Right lobe of liver (tissue), 6 donors: ENCODE results near the gene PPP1R1A. TPM values are rescaled to one million over a fixed set of nuclear protein-coding genes. Genes with fewer than 3 reads are reported as not detected.

Source experiments
- ATAC-seq, 4 donors: fragments of 200-7000 bp; cut with Tn5 transposase; one replicate each; pipeline ENCODE4 v1.9.1; 2020; ENCODE audit warnings: mild to moderate bottlenecking in 4 of 4, moderate library complexity in 4 of 4
- DNase-seq, 3 donors: peaks; one replicate each; pipeline ENCODE4 v3.0.0-alpha.2; 2020
- H3K27ac ChIP-seq, 3 donors: fragments of 200-600 bp; one replicate each; pipeline ENCODE4 v1.8.0; 2022
- H3K27me3 ChIP-seq, 2 donors: fragments of 200-600 bp; one replicate each; pipeline ENCODE4 v1.8.0; 2022
- H3K36me3 ChIP-seq, 4 donors: fragments of 200-600 bp; sonication (generic) in 1 of 4; one replicate each; pipeline versions ENCODE4 v1.5.1 to v1.8.0; 2017 to 2022; ENCODE audit warnings: control low read depth in 1 of 4
- H3K4me1 ChIP-seq, 4 donors: fragments of 200-600 bp; sonication (generic) in 1 of 4; one replicate each; pipeline versions ENCODE4 v1.5.1 to v1.8.0; 2017 to 2022; ENCODE audit warnings: control low read depth in 1 of 4
- H3K4me3 ChIP-seq, 3 donors: fragments of 200-600 bp; one replicate each; pipeline ENCODE4 v1.8.0; 2022
- H3K9me3 ChIP-seq, 4 donors: fragments of 200-600 bp; sonication (generic) in 1 of 4; one replicate each; pipeline versions ENCODE4 v1.5.1 to v1.8.0; 2017 to 2022; ENCODE audit warnings: control low read depth in 1 of 4
- POLR2A ChIP-seq: fragments of 450-650 bp; IDR thresholded peaks from one replicate; pipeline ENCODE4 v1.6.1; 2017; ENCODE audit warnings: antibody characterized with exemption, mild to moderate bottlenecking
- WGBS: methylation state at CpG from one replicate; pipeline ENCODE4 v1.1.6; 2018; ENCODE audit warnings: low coverage, low lambda C conversion rate; ENCODE audit not compliant: insufficient coverage; ENCODE audit errors: missing lambda C conversion rate; 5-methylcytosine and 5-hydroxymethylcytosine counted together
- intact Hi-C, 2 donors: fragments of 100-400 bp; cut with DNase I; formaldehyde crosslinking; loops; one replicate each; pipeline versions ENCODE4 v1.11.2 to v1.14.1; 2022
- total RNA-seq, 6 experiments: library from RNA; depleted of rRNA in 2 of 6; stranded (reverse); fragments of >200 nt in 2 of 6; fragmentation: NEBNext Ultra II Directional in 3 of 6; extraction: Animal tissue kit (Norgen Biotek cat#: 25700) in 3 of 6; gene quantifications; one replicate each; pipeline versions ENCODE4 v1.1.0 to v1.2.4, GENCODE V29; 2016 to 2023
- TF ChIP-seq, protein P1 (sequence below), 4 donors: fragments of 200-600 bp in 3 of 4; fragments of 450-650 bp in 1 of 4; IDR thresholded peaks; one replicate each; pipeline versions ENCODE4 v1.5.1 to v1.8.0; 2016 to 2022; ENCODE audit warnings: antibody characterized with exemption in 4 of 4, mild to moderate bottlenecking in 2 of 4
- donor health status: DM: no; HTN: yes; CAD: no.
- donor health status: DM: no; HTN: no; CAD: no.
- donor health status: DM: no; HTN: no; CAD: no.
- donor health status: DM: no; HTN: yes; CAD: no.
- donor health status: DM: no; HTN: yes; CAD: no.

The PPP1R1A gene
- total RNA-seq, 6 experiments from 2014 or later: 15.6 to 153 (median 54.5) TPM

DNA sequence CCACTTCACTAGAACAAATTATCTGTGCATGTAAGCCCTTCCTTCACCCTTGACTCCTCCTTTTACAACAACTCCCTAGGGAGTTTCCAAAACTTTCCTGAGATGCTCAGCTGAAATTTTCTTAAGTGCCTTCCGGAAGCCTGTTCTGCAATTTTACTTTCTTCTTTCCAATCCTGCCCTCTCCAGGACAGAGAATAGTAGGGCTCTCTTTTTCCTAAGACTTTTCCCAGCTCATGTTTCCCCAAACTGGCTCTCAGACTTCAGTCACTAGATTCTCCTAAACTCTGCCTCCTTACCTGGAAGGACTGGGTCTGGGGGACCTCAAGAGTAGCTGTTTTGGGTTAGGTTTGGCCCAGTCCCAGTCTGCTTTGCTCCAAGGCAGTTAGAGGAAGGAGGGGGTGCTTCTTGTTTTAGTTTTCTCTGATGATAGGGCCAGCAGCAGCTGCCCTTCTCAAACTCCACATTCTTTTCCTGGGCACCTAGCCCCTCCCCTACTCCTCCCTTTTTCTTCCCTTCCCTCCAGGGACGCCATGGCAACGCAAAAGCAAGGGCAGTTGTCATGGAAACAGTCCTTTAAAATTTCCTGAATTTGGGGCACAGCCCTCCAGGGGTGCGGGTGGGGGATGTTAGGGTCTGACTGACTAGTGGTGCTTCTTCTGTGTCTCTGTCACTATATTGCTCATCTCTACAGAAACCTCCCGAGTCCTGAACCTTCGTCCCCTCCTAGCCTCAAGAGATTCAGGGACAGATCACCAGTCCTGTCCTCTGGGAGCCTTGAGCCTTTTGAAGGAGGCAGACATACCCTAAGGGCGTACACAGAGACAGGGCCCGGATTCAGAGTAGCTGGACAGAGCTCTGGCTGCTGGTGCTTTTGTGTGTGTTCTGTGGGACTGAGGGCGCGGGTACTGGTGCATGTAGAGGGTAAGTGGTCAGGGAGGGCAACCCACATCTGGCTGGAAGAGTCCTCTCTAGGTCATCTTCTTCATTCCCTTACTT is 17.0 kb downstream of the PPP1R1A start:
- Histone ChIP-seq H3K36me3 (no peaks in the 10 kb centered on the region), H3K9me3 (no peaks in the 10 kb centered on the region), H3K27ac (no peak overlapping the region), H3K27me3 (no peaks in the 10 kb centered on the region), H3K4me3 (no peak overlapping the region), H3K4me1 (no peaks in the 10 kb centered on the region)
- WGBS: 45% methylated on average over 8 of the region's 10 CpGs
- DNase-seq (no peak), ATAC-seq (no peak)
- TF ChIP-seq, protein P1, sequence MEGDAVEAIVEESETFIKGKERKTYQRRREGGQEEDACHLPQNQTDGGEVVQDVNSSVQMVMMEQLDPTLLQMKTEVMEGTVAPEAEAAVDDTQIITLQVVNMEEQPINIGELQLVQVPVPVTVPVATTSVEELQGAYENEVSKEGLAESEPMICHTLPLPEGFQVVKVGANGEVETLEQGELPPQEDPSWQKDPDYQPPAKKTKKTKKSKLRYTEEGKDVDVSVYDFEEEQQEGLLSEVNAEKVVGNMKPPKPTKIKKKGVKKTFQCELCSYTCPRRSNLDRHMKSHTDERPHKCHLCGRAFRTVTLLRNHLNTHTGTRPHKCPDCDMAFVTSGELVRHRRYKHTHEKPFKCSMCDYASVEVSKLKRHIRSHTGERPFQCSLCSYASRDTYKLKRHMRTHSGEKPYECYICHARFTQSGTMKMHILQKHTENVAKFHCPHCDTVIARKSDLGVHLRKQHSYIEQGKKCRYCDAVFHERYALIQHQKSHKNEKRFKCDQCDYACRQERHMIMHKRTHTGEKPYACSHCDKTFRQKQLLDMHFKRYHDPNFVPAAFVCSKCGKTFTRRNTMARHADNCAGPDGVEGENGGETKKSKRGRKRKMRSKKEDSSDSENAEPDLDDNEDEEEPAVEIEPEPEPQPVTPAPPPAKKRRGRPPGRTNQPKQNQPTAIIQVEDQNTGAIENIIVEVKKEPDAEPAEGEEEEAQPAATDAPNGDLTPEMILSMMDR (IDR thresholded peaks at IDR 0.05): no peak
- TF ChIP-seq POLR2A: no peak
- intact Hi-C loops: no loop called here

GRCh38 chr12:54569995-54570528 is 18.4 kb downstream of the PPP1R1A start:
- H3K36me3 ChIP-seq: no peaks in the 10 kb centered on the region
- no peak for TF ChIP-seq POLR2A
- TF ChIP-seq, protein P1 (IDR thresholded peaks at IDR 0.05): no peak
- no peak for ATAC-seq
- intact Hi-C loops: no loop called here
- no peaks in the 10 kb centered on the region for H3K4me1 ChIP-seq
- no peak overlapping the region for H3K27ac ChIP-seq
- H3K27me3 ChIP-seq: no peaks in the 10 kb centered on the region
- no peak overlapping the region for H3K4me3 ChIP-seq
- no peak for DNase-seq
- WGBS: 88% methylated on average over 4 of the region's 4 CpGs
- H3K9me3 ChIP-seq: no peaks in the 10 kb centered on the region

DNA sequence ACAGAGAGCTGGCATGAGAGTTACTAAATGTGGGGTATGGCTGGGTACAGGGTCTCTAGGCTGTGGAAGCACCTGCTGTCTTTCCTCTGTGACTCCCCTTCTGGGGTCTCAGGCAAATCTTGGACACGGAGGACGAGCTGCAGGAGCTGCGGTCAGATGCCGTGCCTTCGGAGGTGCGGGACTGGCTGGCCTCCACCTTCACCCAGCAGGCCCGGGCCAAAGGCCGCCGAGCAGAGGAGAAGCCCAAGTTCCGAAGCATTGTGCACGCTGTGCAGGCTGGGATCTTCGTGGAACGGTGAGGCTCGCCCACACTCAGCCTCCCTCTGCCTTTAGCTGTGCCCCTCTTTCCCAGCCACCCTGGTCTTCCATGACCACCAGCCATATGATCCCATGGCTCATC is 19.4 kb downstream of the PPP1R1A start:
- Histone ChIP-seq H3K27me3 (no peaks in the 10 kb centered on the region), H3K36me3 (no peaks in the 10 kb centered on the region), H3K27ac (no peak overlapping the region), H3K4me1 (no peaks in the 10 kb centered on the region), H3K9me3 (no peaks in the 10 kb centered on the region), H3K4me3 (no peak overlapping the region)
- ATAC-seq (peak in 2 of 4 donors; percentile 11 to 28), DNase-seq (no peak)
- WGBS: no CpG with 5 or more reads among the region's 14 CpGs
- TF ChIP-seq POLR2A: no peak
- TF ChIP-seq, protein P1 (IDR thresholded peaks at IDR 0.05): no peak
- intact Hi-C loops: no loop called here

- no peak overlapping the region for H3K27ac ChIP-seq
- TF ChIP-seq POLR2A: no peak
- no peak overlapping the region for H3K4me3 ChIP-seq
- no peak for ATAC-seq
- intact Hi-C loops: no loop called here
- DNase-seq: no peak
- WGBS: 67% methylated on average over 5 of the region's 5 CpGs
- no peaks in the 10 kb centered on the region for H3K27me3 ChIP-seq
- no peaks in the 10 kb centered on the region for H3K9me3 ChIP-seq
- no peaks in the 10 kb centered on the region for H3K36me3 ChIP-seq
- H3K4me1 ChIP-seq: no peaks in the 10 kb centered on the region
Observed at GRCh38 chr12:54566792-54567191, 21.7 kb downstream of the PPP1R1A start.

- Histone ChIP-seq H3K27ac (no peak overlapping the region), H3K4me1 (no peaks in the 10 kb centered on the region), H3K27me3 (no peaks in the 10 kb centered on the region), H3K4me3 (no peak overlapping the region), H3K9me3 (no peaks in the 10 kb centered on the region), H3K36me3 (no peaks in the 10 kb centered on the region)
- DNase-seq (no peak), ATAC-seq (no peak)
- intact Hi-C loops: no loop called here
- TF ChIP-seq, protein P1 (IDR thresholded peaks at IDR 0.05): no peak
- no peak for TF ChIP-seq POLR2A
- WGBS: 23% methylated on average over 2 of the region's 3 CpGs
Observed at GRCh38 chr12:54565986-54566544, 22.4 kb downstream of the PPP1R1A start.
